Measurements from ENCODE around the gene TMEM88.

TMEM88 gene

GRCh38 chr17:7832431-7832830 is 22.4 kb upstream of the TMEM88 start:
- no peak for TF ChIP-seq REST (IDR thresholded peaks at IDR 0.05; ENCODE audit: insufficient read depth in 1 of 2, low read depth in 2 of 2, low read length in 2 of 2)
- no peak for TF ChIP-seq POLR2AphosphoS5 (IDR thresholded peaks at IDR 0.05; ENCODE audit: low read depth, low read length)
- no peak for TF ChIP-seq TAF1 (IDR thresholded peaks at IDR 0.05; ENCODE audit: borderline replicate concordance, insufficient read depth, low read length)
- TF ChIP-seq SIN3A (IDR thresholded peaks at IDR 0.05; ENCODE audit: borderline replicate concordance, insufficient read depth, low read length) = no peak
- TF ChIP-seq FOXP2 (optimal IDR thresholded peaks at IDR 0.05; ENCODE audit: borderline replicate concordance, extremely low read depth, extremely low read length, insufficient read depth) = no peak

GRCh38 chr17:7833011-7833794 is 21.7 kb upstream of the TMEM88 start:
- TF ChIP-seq SIN3A (IDR thresholded peaks at IDR 0.05; ENCODE audit: borderline replicate concordance, insufficient read depth, low read length) (no peak), FOXP2 (optimal IDR thresholded peaks at IDR 0.05; ENCODE audit: borderline replicate concordance, extremely low read depth, extremely low read length, insufficient read depth) (no peak), POLR2AphosphoS5 (IDR thresholded peaks at IDR 0.05; ENCODE audit: low read depth, low read length) (no peak), TAF1 (IDR thresholded peaks at IDR 0.05; ENCODE audit: borderline replicate concordance, insufficient read depth, low read length) (no peak), REST (IDR thresholded peaks at IDR 0.05; ENCODE audit: insufficient read depth in 1 of 2, low read depth in 2 of 2, low read length in 2 of 2) (no peak)

- TF ChIP-seq POLR2AphosphoS5 (IDR thresholded peaks at IDR 0.05; ENCODE audit: low read depth, low read length) (0 out of 2 replicates have a peak, but pooled peaks have one; percentile 34), FOXP2 (optimal IDR thresholded peaks at IDR 0.05; ENCODE audit: borderline replicate concordance, extremely low read depth, extremely low read length, insufficient read depth) (no peak), SIN3A (IDR thresholded peaks at IDR 0.05; ENCODE audit: borderline replicate concordance, insufficient read depth, low read length) (peak; percentile 33; the same call in 1 of the 2 replicates)
These were observed 20.9 kb upstream of the TMEM88 start, which contains the start of gene KDM6B for GRCh38 chr17:7833795-7834541. TSS of gene KDM6B (plus strand) at chr17:7834217. CDS start at chr17:7845555, 11,338 bp downstream.

- TF ChIP-seq REST (IDR thresholded peaks at IDR 0.05; ENCODE audit: insufficient read depth in 1 of 2, low read depth in 2 of 2, low read length in 2 of 2) (no peak), FOXP2 (optimal IDR thresholded peaks at IDR 0.05; ENCODE audit: borderline replicate concordance, extremely low read depth, extremely low read length, insufficient read depth) (no peak), TAF1 (IDR thresholded peaks at IDR 0.05; ENCODE audit: borderline replicate concordance, insufficient read depth, low read length) (no peak), POLR2AphosphoS5 (IDR thresholded peaks at IDR 0.05; ENCODE audit: low read depth, low read length) (no peak), SIN3A (IDR thresholded peaks at IDR 0.05; ENCODE audit: borderline replicate concordance, insufficient read depth, low read length) (no peak)
These were observed 20.3 kb upstream of the TMEM88 start for GRCh38 chr17:7834542-7834956.

- 0 out of 4 replicates have a peak, but pooled peaks of 1 of the 2 experiments have one; percentile 26 for TF ChIP-seq REST (IDR thresholded peaks at IDR 0.05; ENCODE audit: insufficient read depth in 1 of 2, low read depth in 2 of 2, low read length in 2 of 2)
- 0 out of 2 replicates have a peak, but pooled peaks have one; percentile 48 for TF ChIP-seq SIN3A (IDR thresholded peaks at IDR 0.05; ENCODE audit: borderline replicate concordance, insufficient read depth, low read length)
- TF ChIP-seq TAF1 (IDR thresholded peaks at IDR 0.05; ENCODE audit: borderline replicate concordance, insufficient read depth, low read length) = no peak
These were observed 19.7 kb upstream of the TMEM88 start for GRCh38 chr17:7834957-7835813.

Measured in PFSK-1 (cell line).